Body of pancreas (tissue), 4 donors: ENCODE data around the gene ZFP36L1.

ENCODE experiments used
- POLR2A ChIP-seq, 3 donors: fragments of 450-650 bp; IDR thresholded peaks; one replicate each; pipeline ENCODE4 v1.6.1; 2016; ENCODE audit warnings: antibody characterized with exemption in 3 of 3, mild to moderate bottlenecking in 2 of 3
- TF ChIP-seq, protein P1 (sequence below), 7 experiments: fragments of 450-650 bp in 4 of 7; fragments of 200-600 bp in 3 of 7; sonication (generic) in 3 of 7; IDR thresholded peaks; one replicate each; pipeline ENCODE4 v1.5.1; 2016 to 2019; ENCODE audit warnings: antibody characterized with exemption in 7 of 7

DNA sequence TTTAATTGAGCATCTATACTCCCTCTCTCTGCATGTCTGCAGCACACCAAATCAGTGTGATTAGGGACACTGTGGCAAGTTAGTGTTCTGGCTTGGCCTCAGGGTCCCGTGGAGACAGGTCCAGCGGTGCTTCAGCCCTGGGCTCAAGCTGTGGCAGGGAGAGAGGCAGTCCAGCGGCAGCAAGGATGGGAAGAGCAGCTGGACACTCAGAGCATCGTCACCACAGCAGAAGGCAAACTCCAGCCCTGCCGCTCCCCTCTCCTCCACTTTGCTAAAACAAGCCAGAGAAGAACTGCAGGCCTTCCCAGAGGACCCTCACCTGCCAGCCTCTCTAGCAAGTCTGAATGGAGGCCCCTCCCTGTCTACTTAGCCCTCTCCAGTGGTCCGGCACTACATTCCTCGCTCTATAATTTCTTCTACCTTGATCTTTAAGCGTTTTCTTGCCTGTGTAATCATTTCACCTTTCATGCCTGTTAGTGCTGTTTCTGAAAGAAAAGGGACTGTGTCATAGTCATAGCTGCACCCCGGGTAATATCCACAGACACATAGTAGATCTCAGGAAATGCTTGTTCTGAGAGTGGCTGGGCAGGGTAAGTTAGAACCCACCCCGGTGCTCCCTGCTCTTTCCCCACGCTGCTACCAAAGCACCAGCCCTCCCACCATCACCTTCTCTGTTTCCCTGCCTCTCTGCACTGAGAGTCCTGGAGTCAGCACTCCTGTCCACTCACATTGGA lies 22.1 kb downstream of the ZFP36L1 start:
- TF ChIP-seq POLR2A (IDR thresholded peaks at IDR 0.05): no peak
- TF ChIP-seq, protein P1, sequence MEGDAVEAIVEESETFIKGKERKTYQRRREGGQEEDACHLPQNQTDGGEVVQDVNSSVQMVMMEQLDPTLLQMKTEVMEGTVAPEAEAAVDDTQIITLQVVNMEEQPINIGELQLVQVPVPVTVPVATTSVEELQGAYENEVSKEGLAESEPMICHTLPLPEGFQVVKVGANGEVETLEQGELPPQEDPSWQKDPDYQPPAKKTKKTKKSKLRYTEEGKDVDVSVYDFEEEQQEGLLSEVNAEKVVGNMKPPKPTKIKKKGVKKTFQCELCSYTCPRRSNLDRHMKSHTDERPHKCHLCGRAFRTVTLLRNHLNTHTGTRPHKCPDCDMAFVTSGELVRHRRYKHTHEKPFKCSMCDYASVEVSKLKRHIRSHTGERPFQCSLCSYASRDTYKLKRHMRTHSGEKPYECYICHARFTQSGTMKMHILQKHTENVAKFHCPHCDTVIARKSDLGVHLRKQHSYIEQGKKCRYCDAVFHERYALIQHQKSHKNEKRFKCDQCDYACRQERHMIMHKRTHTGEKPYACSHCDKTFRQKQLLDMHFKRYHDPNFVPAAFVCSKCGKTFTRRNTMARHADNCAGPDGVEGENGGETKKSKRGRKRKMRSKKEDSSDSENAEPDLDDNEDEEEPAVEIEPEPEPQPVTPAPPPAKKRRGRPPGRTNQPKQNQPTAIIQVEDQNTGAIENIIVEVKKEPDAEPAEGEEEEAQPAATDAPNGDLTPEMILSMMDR (IDR thresholded peaks at IDR 0.05): no peak
